ENCODE results near the gene VPS45.

VPS45 gene

GRCh38 chr1:150092180-150092791 lies 24.7 kb downstream of the VPS45 start:
- Histone ChIP-seq H3K4me1 (ENCODE audit: control insufficient read depth, insufficient read depth, low read length, poor library complexity, severe bottlenecking) (no peaks in the 10 kb centered on the region), H3K4me3 (ENCODE audit: extremely low read depth, insufficient read depth, low read length, poor library complexity, severe bottlenecking) (no peak overlapping the region), H3K27ac (ENCODE audit: low read depth, low read length, severe bottlenecking) (no peak overlapping the region), H3K9me3 (ENCODE audit: control insufficient read depth, low read length) (no peaks in the 10 kb centered on the region), H3K36me3 (ENCODE audit: control insufficient read depth, insufficient read depth, low read length) (peaks cover 46% of the 10 kb centered on the region)
- no CpG with 5 or more reads among the region's 3 CpGs for WGBS, 2 experiments (ENCODE audit: insufficient coverage in 2 of 2)

DNA sequence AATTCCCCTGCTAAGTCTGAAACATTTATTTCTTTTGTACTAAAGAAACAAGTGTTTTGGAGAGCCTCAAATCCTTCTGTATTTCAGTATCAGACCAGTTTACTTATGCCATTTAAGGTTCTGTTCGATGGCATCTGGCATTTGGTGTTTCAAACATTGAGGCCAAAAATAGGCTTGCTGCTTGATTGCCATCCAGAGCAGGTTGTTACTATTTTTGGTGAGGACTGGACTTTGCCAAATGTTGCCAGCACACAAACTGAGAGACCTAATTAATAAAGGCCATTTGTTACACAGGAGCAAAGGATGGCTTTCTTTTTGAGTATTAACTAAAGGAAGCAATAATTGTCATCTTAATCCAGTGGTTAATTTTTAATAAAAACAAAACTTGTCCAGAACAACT lies 26.2 kb downstream of the VPS45 start:
- 100% methylated on average over 1 of the region's 1 CpG for WGBS, 2 experiments (ENCODE audit: insufficient coverage in 2 of 2)
- Histone ChIP-seq H3K4me3 (ENCODE audit: extremely low read depth, insufficient read depth, low read length, poor library complexity, severe bottlenecking) (no peak overlapping the region), H3K27ac (ENCODE audit: low read depth, low read length, severe bottlenecking) (no peak overlapping the region), H3K9me3 (ENCODE audit: control insufficient read depth, low read length) (no peaks in the 10 kb centered on the region), H3K36me3 (ENCODE audit: control insufficient read depth, insufficient read depth, low read length) (peaks cover 49% of the 10 kb centered on the region), H3K4me1 (ENCODE audit: control insufficient read depth, insufficient read depth, low read length, poor library complexity, severe bottlenecking) (no peaks in the 10 kb centered on the region)

DNA sequence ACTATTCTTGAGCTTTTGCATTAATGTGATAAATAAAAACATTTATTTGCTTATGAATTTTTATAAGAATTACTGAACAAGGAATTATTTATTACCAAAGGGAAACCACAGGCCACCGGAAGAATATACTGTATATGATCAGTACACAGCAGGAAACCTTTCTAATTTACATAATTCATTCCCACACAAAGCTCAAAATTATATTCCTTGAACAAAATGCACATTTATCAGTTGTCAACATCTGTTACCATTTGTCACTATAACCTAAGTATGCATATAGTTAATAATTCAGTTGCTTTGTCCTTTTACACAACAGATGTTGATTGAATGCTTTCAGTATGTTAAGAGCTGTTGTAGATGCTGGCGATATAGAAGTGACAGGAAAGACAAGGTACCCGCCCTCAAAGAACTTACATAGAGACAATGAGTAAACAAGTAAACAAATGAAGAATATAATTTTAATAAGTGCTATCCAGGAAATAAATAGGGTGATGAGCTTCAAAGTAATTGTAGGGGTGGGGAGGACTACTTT lies 27.2 kb downstream of the VPS45 start:
- H3K4me1 ChIP-seq (ENCODE audit: control insufficient read depth, insufficient read depth, low read length, poor library complexity, severe bottlenecking): no peaks in the 10 kb centered on the region
- 100% methylated on average over 1 of the region's 3 CpGs for WGBS, 2 experiments (ENCODE audit: insufficient coverage in 2 of 2)
- no peaks in the 10 kb centered on the region for H3K9me3 ChIP-seq (ENCODE audit: control insufficient read depth, low read length)
- H3K27ac ChIP-seq (ENCODE audit: low read depth, low read length, severe bottlenecking): no peak overlapping the region
- peaks cover 55% of the 10 kb centered on the region for H3K36me3 ChIP-seq (ENCODE audit: control insufficient read depth, insufficient read depth, low read length)
- H3K4me3 ChIP-seq (ENCODE audit: extremely low read depth, insufficient read depth, low read length, poor library complexity, severe bottlenecking): no peak overlapping the region

DNA sequence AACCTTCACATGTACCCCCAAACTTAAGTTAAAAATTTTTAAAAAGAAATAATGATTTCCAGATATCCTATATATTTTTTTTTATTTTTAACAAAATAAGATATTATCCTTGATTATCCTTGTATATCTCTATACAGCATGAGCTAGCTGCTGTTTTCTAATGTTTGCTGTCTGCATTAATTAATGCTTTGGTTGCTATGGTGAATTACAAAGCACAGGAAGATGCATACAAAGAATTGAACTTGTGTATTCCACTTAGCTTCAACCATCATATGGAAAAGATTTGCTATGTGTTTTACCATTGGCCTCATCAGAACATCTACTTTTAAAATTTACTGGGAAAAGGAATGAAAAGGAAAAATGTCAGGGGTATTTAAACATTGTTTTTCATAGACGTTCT lies 35.4 kb downstream of the VPS45 start:
- Histone ChIP-seq H3K4me1 (ENCODE audit: control insufficient read depth, insufficient read depth, low read length, poor library complexity, severe bottlenecking) (no peaks in the 10 kb centered on the region), H3K9me3 (ENCODE audit: control insufficient read depth, low read length) (no peaks in the 10 kb centered on the region), H3K36me3 (ENCODE audit: control insufficient read depth, insufficient read depth, low read length) (peaks cover 35% of the 10 kb centered on the region), H3K4me3 (ENCODE audit: extremely low read depth, insufficient read depth, low read length, poor library complexity, severe bottlenecking) (no peak overlapping the region), H3K27ac (ENCODE audit: low read depth, low read length, severe bottlenecking) (no peak overlapping the region)
- no CpG with 5 or more reads among the region's 1 CpG for WGBS, 2 experiments (ENCODE audit: insufficient coverage in 2 of 2)

- no peak overlapping the region for H3K27ac ChIP-seq (ENCODE audit: low read depth, low read length, severe bottlenecking)
- H3K9me3 ChIP-seq (ENCODE audit: control insufficient read depth, low read length): no peaks in the 10 kb centered on the region
- WGBS, 2 experiments (ENCODE audit: insufficient coverage in 2 of 2): 76 to 85% methylated on average over 3 to 6 of the region's 7 CpGs
- peaks cover 19% of the 10 kb centered on the region for H3K36me3 ChIP-seq (ENCODE audit: control insufficient read depth, insufficient read depth, low read length)
- no peaks in the 10 kb centered on the region for H3K4me1 ChIP-seq (ENCODE audit: control insufficient read depth, insufficient read depth, low read length, poor library complexity, severe bottlenecking)
- no peak overlapping the region for H3K4me3 ChIP-seq (ENCODE audit: extremely low read depth, insufficient read depth, low read length, poor library complexity, severe bottlenecking)
Observed at GRCh38 chr1:150106341-150106740, 38.8 kb downstream of the VPS45 start.

- H3K4me1 ChIP-seq (ENCODE audit: control insufficient read depth, insufficient read depth, low read length, poor library complexity, severe bottlenecking): no peaks in the 10 kb centered on the region
- H3K27ac ChIP-seq (ENCODE audit: low read depth, low read length, severe bottlenecking): no peak overlapping the region
- 94 to 100% methylated on average over 3 of the region's 3 CpGs for WGBS, 2 experiments (ENCODE audit: insufficient coverage in 2 of 2)
- peaks cover 7% of the 10 kb centered on the region for H3K9me3 ChIP-seq (ENCODE audit: control insufficient read depth, low read length)
- peaks cover 41% of the 10 kb centered on the region for H3K36me3 ChIP-seq (ENCODE audit: control insufficient read depth, insufficient read depth, low read length)
- no peak overlapping the region for H3K4me3 ChIP-seq (ENCODE audit: extremely low read depth, insufficient read depth, low read length, poor library complexity, severe bottlenecking)
Observed at GRCh38 chr1:150109586-150109985, 42.0 kb downstream of the VPS45 start.

DNA sequence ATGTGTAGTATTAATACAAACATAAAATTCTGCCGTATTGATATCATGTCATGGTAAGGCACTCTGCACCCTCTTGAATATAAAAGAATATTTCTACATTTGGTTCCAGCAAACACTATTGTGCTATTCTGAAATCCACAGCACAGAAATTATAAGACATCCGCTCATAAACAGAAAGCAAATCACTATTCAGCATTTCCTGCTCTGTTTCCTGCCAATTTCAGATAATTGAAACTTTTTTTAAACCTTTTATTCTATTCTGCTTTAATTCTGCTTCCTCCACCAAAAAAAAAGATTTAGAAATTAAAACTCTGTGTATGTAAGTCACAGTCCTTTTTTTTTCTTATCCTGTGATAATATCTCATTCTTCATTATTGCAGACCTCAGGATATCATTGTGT lies 42.5 kb downstream of the VPS45 start:
- Histone ChIP-seq H3K36me3 (ENCODE audit: control insufficient read depth, insufficient read depth, low read length) (peaks cover 36% of the 10 kb centered on the region), H3K4me1 (ENCODE audit: control insufficient read depth, insufficient read depth, low read length, poor library complexity, severe bottlenecking) (no peaks in the 10 kb centered on the region), H3K4me3 (ENCODE audit: extremely low read depth, insufficient read depth, low read length, poor library complexity, severe bottlenecking) (no peak overlapping the region), H3K27ac (ENCODE audit: low read depth, low read length, severe bottlenecking) (no peak overlapping the region), H3K9me3 (ENCODE audit: control insufficient read depth, low read length) (peaks cover 12% of the 10 kb centered on the region)
- 100% methylated on average over 1 of the region's 2 CpGs for WGBS, 2 experiments (ENCODE audit: insufficient coverage in 2 of 2)

GRCh38 chr1:150111670-150112069 lies 44.1 kb downstream of the VPS45 start:
- Histone ChIP-seq H3K36me3 (ENCODE audit: control insufficient read depth, insufficient read depth, low read length) (peaks cover 37% of the 10 kb centered on the region), H3K9me3 (ENCODE audit: control insufficient read depth, low read length) (peaks cover 13% of the 10 kb centered on the region), H3K27ac (ENCODE audit: low read depth, low read length, severe bottlenecking) (no peak overlapping the region), H3K4me1 (ENCODE audit: control insufficient read depth, insufficient read depth, low read length, poor library complexity, severe bottlenecking) (no peaks in the 10 kb centered on the region), H3K4me3 (ENCODE audit: extremely low read depth, insufficient read depth, low read length, poor library complexity, severe bottlenecking) (no peak overlapping the region)
- WGBS, 2 experiments (ENCODE audit: insufficient coverage in 2 of 2): 100% methylated on average over 2 of the region's 5 CpGs; no CpG with 5 or more reads in 1 of the 2 experiments

GRCh38 chr1:150115121-150115520 lies 47.5 kb downstream of the VPS45 start:
- Histone ChIP-seq H3K27ac (ENCODE audit: low read depth, low read length, severe bottlenecking) (no peak overlapping the region), H3K36me3 (ENCODE audit: control insufficient read depth, insufficient read depth, low read length) (peaks cover 37% of the 10 kb centered on the region), H3K9me3 (ENCODE audit: control insufficient read depth, low read length) (peaks cover 13% of the 10 kb centered on the region), H3K4me1 (ENCODE audit: control insufficient read depth, insufficient read depth, low read length, poor library complexity, severe bottlenecking) (no peaks in the 10 kb centered on the region), H3K4me3 (ENCODE audit: extremely low read depth, insufficient read depth, low read length, poor library complexity, severe bottlenecking) (no peak overlapping the region)
- WGBS, 2 experiments (ENCODE audit: insufficient coverage in 2 of 2): no CpG with 5 or more reads among the region's 1 CpG

DNA sequence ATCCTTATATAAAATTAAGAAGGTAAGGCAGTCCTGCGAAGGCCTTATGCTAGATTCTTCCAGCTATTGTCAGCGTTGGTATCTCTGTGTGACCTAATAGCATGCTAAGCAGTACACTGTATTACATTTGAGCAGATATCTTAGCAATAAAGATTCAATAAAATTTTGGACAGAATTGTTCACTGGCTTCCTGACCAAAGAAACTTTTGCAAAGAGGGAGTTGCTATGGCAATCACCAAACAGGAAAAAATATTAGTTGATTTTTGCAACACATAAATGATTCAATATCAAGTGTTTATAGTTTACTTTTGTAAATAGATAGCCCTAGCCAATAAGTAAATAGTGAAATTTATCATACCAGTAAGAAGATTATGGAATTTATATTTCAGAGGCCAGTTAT lies 51.1 kb downstream of the VPS45 start:
- Histone ChIP-seq H3K27ac (ENCODE audit: low read depth, low read length, severe bottlenecking) (no peak overlapping the region), H3K9me3 (ENCODE audit: control insufficient read depth, low read length) (peaks cover 13% of the 10 kb centered on the region), H3K4me1 (ENCODE audit: control insufficient read depth, insufficient read depth, low read length, poor library complexity, severe bottlenecking) (no peaks in the 10 kb centered on the region), H3K36me3 (ENCODE audit: control insufficient read depth, insufficient read depth, low read length) (peaks cover 17% of the 10 kb centered on the region), H3K4me3 (ENCODE audit: extremely low read depth, insufficient read depth, low read length, poor library complexity, severe bottlenecking) (no peak overlapping the region)
- no CpG with 5 or more reads among the region's 2 CpGs for WGBS, 2 experiments (ENCODE audit: insufficient coverage in 2 of 2)

- no CpG with 5 or more reads among the region's 1 CpG for WGBS, 2 experiments (ENCODE audit: insufficient coverage in 2 of 2)
Observed at GRCh38 chr1:150121236-150121862, 53.8 kb downstream of the VPS45 start.

More at GRCh38 chr1:150121236-150121862, 53.8 kb downstream of the VPS45 start:
- Histone ChIP-seq H3K9me3 (ENCODE audit: control insufficient read depth, low read length) (no peaks in the 10 kb centered on the region), H3K4me3 (ENCODE audit: extremely low read depth, insufficient read depth, low read length, poor library complexity, severe bottlenecking) (no peak overlapping the region), H3K4me1 (ENCODE audit: control insufficient read depth, insufficient read depth, low read length, poor library complexity, severe bottlenecking) (no peaks in the 10 kb centered on the region), H3K36me3 (ENCODE audit: control insufficient read depth, insufficient read depth, low read length) (peaks cover 4% of the 10 kb centered on the region), H3K27ac (ENCODE audit: low read depth, low read length, severe bottlenecking) (no peak overlapping the region)

All from mesodermal cell (in vitro differentiated cells).